Activated CD4-positive, alpha-beta memory T cell treated with anti-CD3 and anti-CD28 coated beads, Interleukin-2, amount 10 ng/mL, durations not matched to agents 7 days and 5 days (primary cell): ENCODE measurements around the gene MBP. TPM values are rescaled to one million over a fixed set of nuclear protein-coding genes. Genes with fewer than 3 reads are reported as not detected.

Experiments
- CTCF ChIA-PET: fragments of 350-600 bp; sonication (Branson Sonifier 250); formaldehyde crosslinking; loops from one replicate; lab custom pipeline; 2021; ENCODE audit warnings: antibody characterized with exemption, inconsistent platforms; lab: Charles Lee
- POLR2A ChIA-PET: fragments of 350-600 bp; sonication (Branson Sonifier 250); formaldehyde crosslinking; loops from one replicate; lab custom pipeline; 2021; ENCODE audit warnings: antibody characterized with exemption; lab: Charles Lee
- DNase-seq: peaks from one replicate; pipeline ENCODE4 v3.0.0-alpha.2; 2020
- H3K27ac Mint-ChIP-seq: one replicate; pipeline ENCODE4 v1.8.0; 2021; ENCODE audit warnings: mild to moderate bottlenecking, mixed read lengths
- H3K27me3 Mint-ChIP-seq: one replicate; pipeline ENCODE4 v1.8.0; 2021; ENCODE audit warnings: mixed read lengths
- H3K36me3 Mint-ChIP-seq: one replicate; pipeline ENCODE4 v1.8.0; 2021; ENCODE audit warnings: low read depth, mixed read lengths
- H3K4me1 Mint-ChIP-seq: one replicate; pipeline ENCODE4 v1.8.0; 2021; ENCODE audit warnings: mixed read lengths
- H3K4me3 Mint-ChIP-seq: one replicate; pipeline ENCODE4 v1.8.0; 2021; ENCODE audit warnings: mild to moderate bottlenecking, mixed read lengths
- H3K9me3 Mint-ChIP-seq: one replicate; pipeline ENCODE4 v1.8.0; 2021; ENCODE audit warnings: mixed read lengths
- total RNA-seq, 2 experiments: library from RNA; stranded (reverse); gene quantifications; one replicate each; pipeline ENCODE4 v1.2.3, GENCODE V29; 2021

Gene MBP
- total RNA-seq, 2 experiments from 2014 or later, result 81.4 to 95.3 TPM

DNA sequence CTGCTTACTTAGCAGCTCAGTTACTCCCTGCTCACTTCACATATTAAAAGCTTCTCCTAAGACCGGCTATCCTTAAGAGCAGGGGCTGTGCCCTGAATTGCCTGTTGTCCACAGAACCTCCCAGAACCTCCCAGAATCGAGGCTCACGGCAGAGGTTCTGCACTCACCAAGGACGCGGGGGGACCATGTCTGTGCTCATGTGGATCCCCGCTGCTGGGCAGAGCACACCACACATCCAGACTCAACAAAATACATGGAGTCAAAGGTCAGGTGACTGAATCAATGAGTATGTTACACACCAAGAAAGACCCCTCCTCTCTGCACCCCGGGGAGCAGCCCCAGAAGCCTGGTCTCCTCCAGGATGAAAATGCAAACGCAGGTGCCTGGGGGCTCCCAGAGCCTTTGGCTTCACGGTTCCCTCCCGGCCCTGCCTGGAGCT lies 149.0 kb downstream of the MBP start:
- peaks cover 6% of the 10 kb centered on the region for H3K4me1 Mint-ChIP-seq
- DNase-seq, result peak; percentile 11
- CTCF ChIA-PET, result interaction anchor here (0.6 to 4.0 kb wide), 20 partner anchors 8 to 248 kb away, joined by 3 to 33 read pairs (median 4); partner anchors contain the start of gene MBP
- no peak overlapping the region for H3K27ac Mint-ChIP-seq
- no peak overlapping the region for H3K4me3 Mint-ChIP-seq
- POLR2A ChIA-PET, result interaction anchor here (1.3 to 1.6 kb wide), 2 partner anchors 12 to 162 kb away, joined by 4 to 5 read pairs; partner anchors contain the start of gene ZNF236
- no peaks in the 10 kb centered on the region for H3K27me3 Mint-ChIP-seq
- H3K36me3 Mint-ChIP-seq, result no peaks in the 10 kb centered on the region
- H3K9me3 Mint-ChIP-seq, result no peaks in the 10 kb centered on the region

DNA sequence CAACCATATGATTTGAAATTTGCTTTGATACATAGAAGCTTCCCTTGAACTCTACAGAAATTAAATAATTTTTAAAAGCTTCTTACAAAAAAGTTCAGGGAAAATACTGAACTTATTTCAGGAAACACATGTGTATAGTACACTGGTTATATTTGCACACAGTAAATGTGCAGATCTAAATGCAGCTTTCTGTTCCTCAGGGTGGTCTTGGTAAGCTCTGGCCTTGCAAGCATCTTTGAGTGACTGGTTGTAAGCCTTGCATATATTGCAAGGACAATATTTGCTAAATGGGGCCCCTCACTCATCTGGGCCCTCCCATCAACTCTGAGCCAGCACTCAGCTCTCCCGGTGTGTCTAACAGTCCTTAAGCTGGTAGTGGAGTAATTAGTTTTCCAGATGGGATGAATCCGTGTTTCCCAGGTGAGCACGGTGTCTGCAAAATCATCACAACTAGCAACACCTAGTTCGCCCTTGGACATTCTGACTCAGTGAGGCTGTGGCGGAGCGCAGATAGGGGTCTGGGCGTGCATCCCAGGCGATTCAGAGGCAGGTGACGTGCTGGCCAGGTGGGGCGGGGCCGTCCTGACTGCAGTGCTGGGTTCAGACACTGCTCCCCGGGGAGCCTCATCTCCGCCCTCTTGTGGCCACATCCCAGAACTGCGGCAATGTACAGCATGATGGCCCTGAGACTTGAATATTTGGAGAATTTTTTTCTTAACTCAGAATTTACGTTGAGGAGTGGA lies 149.6 kb downstream of the MBP start:
- Mint-ChIP-seq H3K27me3 (no peaks in the 10 kb centered on the region), H3K4me3 (no peak overlapping the region), H3K9me3 (no peaks in the 10 kb centered on the region), H3K4me1 (peaks cover 6% of the 10 kb centered on the region), H3K36me3 (no peaks in the 10 kb centered on the region), H3K27ac (no peak overlapping the region)
- CTCF ChIA-PET, result interaction anchor here (0.6 to 4.0 kb wide), 26 partner anchors 11 to 248 kb away, joined by 3 to 33 read pairs (median 4); partner anchors contain the start of gene MBP
- DNase-seq, result peak; percentile 90
- POLR2A ChIA-PET, result interaction anchor here (1.3 to 1.6 kb wide), 2 partner anchors 11 to 161 kb away, joined by 4 to 5 read pairs; partner anchors contain the start of gene ZNF236

DNA sequence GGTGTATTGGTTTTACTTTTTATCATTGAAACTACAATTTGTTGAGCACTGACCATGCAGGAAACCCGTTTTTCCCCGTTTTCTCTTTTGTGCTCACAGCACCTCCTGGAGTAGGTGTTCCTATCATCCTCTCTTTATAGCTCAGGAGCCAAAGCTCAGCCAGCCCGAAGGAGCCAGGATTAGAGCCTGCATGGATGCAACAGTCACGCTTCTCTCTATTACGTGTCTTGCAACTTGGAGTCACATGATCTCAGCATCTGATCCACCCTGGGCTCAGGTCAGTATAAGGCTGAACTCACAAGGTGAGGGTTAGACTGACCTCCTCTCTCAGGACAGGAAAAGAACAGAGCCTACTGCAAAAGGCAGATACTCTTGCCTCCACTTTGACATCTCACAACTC lies 150.5 kb downstream of the MBP start:
- H3K27me3 Mint-ChIP-seq, result no peaks in the 10 kb centered on the region
- no peaks in the 10 kb centered on the region for H3K36me3 Mint-ChIP-seq
- ChIA-PET POLR2A (interaction anchor here (1.3 to 1.6 kb wide), 2 partner anchors 10 to 160 kb away, joined by 4 to 5 read pairs; partner anchors contain the start of gene ZNF236), CTCF (interaction anchor here (0.6 to 4.0 kb wide), 13 partner anchors 10 to 229 kb away, joined by 3 to 33 read pairs (median 6); no protein-coding TSS in a partner anchor)
- H3K4me1 Mint-ChIP-seq, result peaks cover 6% of the 10 kb centered on the region
- no peak overlapping the region for H3K4me3 Mint-ChIP-seq
- H3K27ac Mint-ChIP-seq, result no peak overlapping the region
- no peaks in the 10 kb centered on the region for H3K9me3 Mint-ChIP-seq
- DNase-seq, result peak; percentile 4

DNA sequence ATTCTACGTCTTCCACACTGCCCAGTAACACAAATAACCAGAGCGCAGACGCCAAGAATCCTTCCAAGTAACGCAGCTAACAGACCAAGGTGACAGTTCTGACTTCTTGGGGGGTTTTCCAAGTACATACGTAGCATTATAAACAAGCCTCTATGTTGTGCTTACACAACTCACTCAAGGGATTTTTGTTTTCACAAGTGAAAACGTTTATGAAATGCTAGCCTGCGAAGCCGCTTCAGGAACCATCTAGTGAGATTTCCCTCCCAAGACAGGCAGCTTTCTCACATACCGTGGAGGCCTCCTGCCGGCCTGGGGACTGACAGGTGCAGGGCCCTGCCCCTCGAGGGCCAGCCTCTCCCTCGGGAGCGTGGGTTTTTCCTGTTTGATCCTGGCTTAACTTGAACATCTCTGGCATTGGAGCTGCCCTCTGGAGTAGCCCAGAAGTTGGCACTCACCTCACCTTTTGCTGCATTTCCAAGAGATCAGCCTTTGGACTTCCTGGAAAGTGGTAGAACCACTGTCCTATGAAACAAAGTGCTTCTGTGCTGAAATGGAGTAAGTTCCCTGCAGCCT lies 151.1 kb downstream of the MBP start:
- ChIA-PET POLR2A (no interaction called here), CTCF (interaction anchor here (0.6 to 1.3 kb wide), 3 partner anchors 19 to 80 kb away, joined by 3 read pairs; no protein-coding TSS in a partner anchor)
- no peaks in the 10 kb centered on the region for H3K27me3 Mint-ChIP-seq
- peak; percentile 11 for DNase-seq
- H3K27ac Mint-ChIP-seq, result no peak overlapping the region
- H3K36me3 Mint-ChIP-seq, result no peaks in the 10 kb centered on the region
- peaks cover 6% of the 10 kb centered on the region for H3K4me1 Mint-ChIP-seq
- no peak overlapping the region for H3K4me3 Mint-ChIP-seq
- no peaks in the 10 kb centered on the region for H3K9me3 Mint-ChIP-seq

DNA sequence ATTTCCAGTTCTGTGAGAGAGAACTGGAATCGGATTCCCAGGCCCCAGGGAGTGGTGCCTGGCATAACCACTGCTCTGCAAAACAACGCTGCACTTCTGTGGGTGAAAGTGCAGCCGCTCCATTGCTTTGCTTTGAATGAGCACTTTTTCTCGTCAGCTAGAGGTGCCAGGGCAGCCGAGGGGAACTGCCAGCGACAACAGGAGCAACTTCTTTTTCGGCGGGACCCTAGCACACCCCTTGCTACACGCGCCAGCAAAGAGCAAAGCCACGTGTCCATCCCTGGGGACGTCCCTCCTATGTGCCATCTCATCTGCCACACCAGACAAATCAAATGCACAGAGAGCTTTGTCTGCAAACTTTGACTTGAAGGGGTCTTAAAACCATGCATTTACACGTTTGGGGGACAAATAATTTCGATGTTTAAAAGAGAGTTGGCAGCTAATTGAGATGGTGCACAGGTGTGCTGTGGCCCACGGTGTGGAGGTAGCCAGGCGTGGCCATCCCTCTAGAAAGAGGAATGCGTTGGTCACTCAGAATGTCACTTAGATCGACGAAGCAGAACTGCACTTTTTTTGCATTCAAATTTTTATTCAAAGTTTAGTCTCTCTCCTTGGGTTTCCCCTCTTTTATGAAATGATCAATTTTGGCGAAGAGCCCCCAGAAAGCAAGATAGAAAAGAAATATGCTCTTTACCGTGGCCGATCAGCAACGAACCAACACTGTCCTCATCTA lies 151.8 kb downstream of the MBP start:
- no peak overlapping the region for H3K27ac Mint-ChIP-seq
- CTCF ChIA-PET, result interaction anchor here (0.6 kb wide), 1 partner anchor 58 kb away, joined by 3 read pairs; no protein-coding TSS in a partner anchor
- no peaks in the 10 kb centered on the region for H3K9me3 Mint-ChIP-seq
- DNase-seq, result peak; percentile 10
- POLR2A ChIA-PET, result no interaction called here
- H3K4me1 Mint-ChIP-seq, result peaks cover 6% of the 10 kb centered on the region
- no peaks in the 10 kb centered on the region for H3K27me3 Mint-ChIP-seq
- no peaks in the 10 kb centered on the region for H3K36me3 Mint-ChIP-seq
- no peak overlapping the region for H3K4me3 Mint-ChIP-seq

DNA sequence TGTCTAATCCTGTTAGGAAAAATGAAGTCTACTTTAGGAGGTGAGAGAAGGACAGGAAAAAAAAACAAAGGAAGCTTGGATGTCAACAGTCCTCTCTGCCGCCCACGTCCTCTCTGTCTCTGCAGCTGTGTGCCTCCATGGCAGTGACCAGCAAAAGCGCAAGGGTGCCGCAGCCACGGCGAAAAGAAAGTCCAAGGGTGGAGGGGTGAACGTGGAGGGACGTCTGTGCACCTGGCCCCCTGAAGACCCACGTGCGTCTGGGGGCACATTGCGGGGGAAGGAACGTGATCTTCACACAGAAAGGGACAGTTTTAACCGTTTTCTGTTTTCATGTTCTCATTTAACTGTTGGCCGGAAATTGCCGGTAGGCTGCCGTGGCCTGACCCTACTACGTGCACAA lies 152.7 kb downstream of the MBP start:
- Mint-ChIP-seq H3K36me3 (no peaks in the 10 kb centered on the region), H3K4me3 (no peak overlapping the region), H3K9me3 (no peaks in the 10 kb centered on the region), H3K27me3 (no peaks in the 10 kb centered on the region), H3K27ac (no peak overlapping the region), H3K4me1 (peaks cover 6% of the 10 kb centered on the region)
- ChIA-PET POLR2A (no interaction called here), CTCF (no interaction called here)
- DNase-seq, result peak; percentile 10

DNA sequence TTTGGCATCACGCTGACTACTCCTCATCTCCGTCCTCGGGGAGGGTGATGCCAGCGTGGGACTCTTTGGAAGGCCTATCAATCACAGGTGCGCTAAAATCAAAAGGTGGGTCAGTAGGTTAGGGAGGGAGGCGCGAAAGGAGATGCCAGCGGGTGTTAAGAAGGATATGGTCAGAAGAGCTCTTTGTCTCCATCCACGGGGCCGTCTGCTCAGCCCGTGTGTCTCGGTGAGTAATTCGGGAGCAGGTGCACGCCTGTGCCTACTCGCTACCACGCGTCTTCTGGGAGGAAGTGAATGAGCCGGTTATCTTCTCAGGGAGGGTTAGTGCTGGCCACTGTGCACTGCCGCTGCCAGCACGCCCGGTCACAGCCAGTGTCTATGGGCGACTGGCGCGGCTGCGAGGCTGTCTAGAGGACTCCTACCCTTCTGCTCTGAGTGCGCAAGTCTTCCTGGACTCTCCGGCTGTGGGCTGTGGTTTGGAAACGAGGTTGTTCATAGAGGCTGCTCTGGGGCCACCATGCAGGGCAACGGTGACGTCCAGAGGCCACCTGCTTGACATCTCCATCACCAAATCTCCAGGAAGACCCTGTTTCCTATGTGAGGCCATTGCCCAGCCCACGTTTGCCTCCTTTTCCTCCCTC lies 153.4 kb downstream of the MBP start:
- Mint-ChIP-seq H3K4me1 (peaks cover 6% of the 10 kb centered on the region), H3K27ac (no peak overlapping the region), H3K4me3 (no peak overlapping the region), H3K27me3 (no peaks in the 10 kb centered on the region), H3K9me3 (no peaks in the 10 kb centered on the region), H3K36me3 (no peaks in the 10 kb centered on the region)
- DNase-seq, result peak; percentile 13
- ChIA-PET CTCF (no interaction called here), POLR2A (no interaction called here)

DNA sequence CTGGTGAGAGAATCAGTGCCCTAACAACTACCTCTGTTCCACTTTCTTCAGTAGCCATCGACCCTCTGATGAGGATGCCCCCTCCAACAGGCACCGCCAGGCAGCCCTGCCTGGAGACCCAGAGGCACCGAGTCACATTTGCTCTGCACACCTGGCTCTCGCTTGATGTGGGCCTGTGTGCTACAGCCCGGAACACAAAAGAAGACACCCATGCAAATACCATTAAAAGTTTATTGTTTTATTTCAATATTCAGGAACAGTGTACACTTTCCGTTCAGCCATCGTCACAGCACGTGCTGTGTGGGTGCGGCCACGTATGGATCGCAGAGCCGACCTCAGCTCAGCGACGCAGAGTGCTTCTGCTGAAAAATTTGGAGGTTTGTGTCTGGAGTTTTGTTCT lies 154.0 kb downstream of the MBP start:
- Mint-ChIP-seq H3K27ac (no peak overlapping the region), H3K36me3 (no peaks in the 10 kb centered on the region), H3K9me3 (no peaks in the 10 kb centered on the region), H3K4me1 (peaks cover 6% of the 10 kb centered on the region), H3K4me3 (no peak overlapping the region), H3K27me3 (no peaks in the 10 kb centered on the region)
- CTCF ChIA-PET, result no interaction called here
- peak; percentile 11 for DNase-seq
- POLR2A ChIA-PET, result no interaction called here

DNA sequence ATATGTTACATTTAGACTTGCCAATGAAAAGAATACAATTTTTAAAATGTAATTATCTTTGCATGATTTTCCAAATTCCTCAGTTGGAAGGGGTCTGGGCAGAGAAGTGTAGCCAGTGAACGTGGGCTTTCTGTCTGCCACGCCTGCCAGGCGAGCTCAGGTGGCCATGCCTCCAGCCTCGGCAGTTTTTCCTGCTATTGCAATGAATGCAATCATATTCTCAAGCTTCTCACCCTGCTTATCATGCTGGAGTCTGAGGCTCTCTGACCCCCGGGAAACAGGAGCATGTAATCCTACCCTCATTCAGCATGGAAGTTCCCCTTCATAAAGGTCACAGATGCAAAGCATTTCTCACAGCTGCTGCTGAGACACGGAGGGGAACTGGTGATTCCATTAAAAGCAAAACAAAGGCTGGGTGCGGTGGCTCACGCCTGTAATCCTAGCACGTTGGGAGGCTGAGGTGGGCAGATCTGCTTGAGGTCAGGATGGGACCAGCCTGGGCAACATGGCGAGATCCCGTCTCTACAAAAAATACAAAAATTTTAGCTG lies 154.8 kb downstream of the MBP start:
- DNase-seq, result peak; percentile 9
- Mint-ChIP-seq H3K9me3 (no peaks in the 10 kb centered on the region), H3K27me3 (no peaks in the 10 kb centered on the region), H3K4me3 (no peak overlapping the region), H3K27ac (no peak overlapping the region), H3K36me3 (no peaks in the 10 kb centered on the region), H3K4me1 (no peaks in the 10 kb centered on the region)
- ChIA-PET CTCF (interaction anchor here (0.9 to 1.2 kb wide), 2 partner anchors 11 to 22 kb away, joined by 3 read pairs; no protein-coding TSS in a partner anchor), POLR2A (no interaction called here)

DNA sequence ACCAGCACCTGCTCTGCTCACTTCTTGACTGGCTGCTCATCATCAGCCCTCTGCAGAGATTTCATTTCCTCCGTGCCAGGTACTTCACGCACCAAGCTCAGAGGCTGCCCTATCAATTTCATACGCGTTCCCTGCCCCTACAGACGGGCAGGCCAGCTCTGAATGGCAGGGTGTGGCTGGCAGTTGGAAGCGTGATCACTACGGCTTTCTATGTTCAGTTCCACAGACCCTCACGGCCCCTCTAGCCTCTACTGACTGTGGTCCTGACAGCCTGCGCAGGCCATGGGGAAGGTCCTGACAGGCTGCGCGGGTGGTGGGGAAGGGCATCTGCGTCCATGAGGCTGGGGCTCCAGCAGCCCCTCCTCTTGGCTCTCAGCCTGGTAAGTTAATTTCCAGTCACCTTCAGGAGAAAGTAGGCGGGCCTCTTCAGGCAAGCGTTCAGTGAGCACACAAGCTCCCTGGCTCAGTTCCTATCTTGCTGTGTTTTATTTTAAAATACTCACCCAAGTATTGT lies 155.4 kb downstream of the MBP start:
- POLR2A ChIA-PET, result no interaction called here
- CTCF ChIA-PET, result interaction anchor here (0.9 to 1.2 kb wide), 2 partner anchors 12 to 23 kb away, joined by 3 read pairs; no protein-coding TSS in a partner anchor
- no peaks in the 10 kb centered on the region for H3K36me3 Mint-ChIP-seq
- H3K4me1 Mint-ChIP-seq, result no peaks in the 10 kb centered on the region
- peak; percentile 14 for DNase-seq
- no peaks in the 10 kb centered on the region for H3K27me3 Mint-ChIP-seq
- no peak overlapping the region for H3K4me3 Mint-ChIP-seq
- no peaks in the 10 kb centered on the region for H3K9me3 Mint-ChIP-seq
- no peak overlapping the region for H3K27ac Mint-ChIP-seq

DNA sequence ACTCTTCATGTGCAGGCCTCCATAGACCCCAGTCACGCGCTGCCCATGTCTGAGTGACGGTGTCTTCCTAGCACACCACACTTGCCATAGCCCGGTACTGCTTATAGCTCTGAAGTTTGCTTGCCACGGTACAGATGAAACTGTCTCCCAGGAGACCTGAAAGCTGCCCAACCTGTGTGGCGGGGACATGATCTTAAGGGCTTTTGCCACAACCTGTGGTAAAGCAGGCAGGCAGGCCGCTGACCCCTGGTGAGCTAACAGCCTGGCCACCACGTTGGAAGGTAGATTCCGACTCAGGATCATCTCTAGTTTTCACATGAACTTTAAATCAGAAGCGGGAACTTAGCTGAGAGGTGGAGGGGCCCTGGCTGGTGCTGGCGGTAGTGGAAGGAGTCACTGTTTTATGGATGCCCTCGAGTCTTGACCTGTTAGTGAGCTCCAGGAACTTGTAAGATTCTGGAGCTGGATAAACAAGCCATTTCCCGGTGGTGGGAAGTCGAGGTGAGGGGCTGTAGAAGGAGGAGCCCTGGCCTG lies 156.9 kb downstream of the MBP start:
- Mint-ChIP-seq H3K4me1 (no peaks in the 10 kb centered on the region), H3K9me3 (no peaks in the 10 kb centered on the region), H3K27me3 (no peaks in the 10 kb centered on the region), H3K27ac (no peak overlapping the region), H3K36me3 (no peaks in the 10 kb centered on the region), H3K4me3 (no peak overlapping the region)
- DNase-seq, result peak; percentile 9
- ChIA-PET POLR2A (no interaction called here), CTCF (interaction anchor here (1.5 kb wide), 1 partner anchor 9 kb away, joined by 8 read pairs; no protein-coding TSS in a partner anchor)

DNA sequence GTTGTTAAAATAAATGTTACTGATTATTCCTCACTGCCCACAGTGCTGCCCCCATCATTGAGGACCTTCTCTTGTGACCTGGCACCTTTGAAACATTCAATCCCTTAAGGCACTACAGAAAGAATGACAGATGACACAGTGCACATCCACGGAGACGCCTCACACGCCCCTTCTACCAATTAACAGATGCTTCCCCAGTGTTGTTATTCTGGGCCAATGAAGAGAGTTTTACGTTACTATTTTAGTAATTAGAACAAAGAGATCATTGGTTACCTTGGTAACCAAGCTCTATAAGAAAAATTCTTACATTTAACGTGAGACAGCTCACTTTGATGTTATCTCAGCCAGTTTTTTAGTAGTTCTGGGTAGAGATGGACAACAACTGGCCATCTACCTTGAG lies 158.2 kb downstream of the MBP start:
- POLR2A ChIA-PET, result no interaction called here
- DNase-seq, result no peak
- Mint-ChIP-seq H3K9me3 (no peaks in the 10 kb centered on the region), H3K27ac (no peak overlapping the region), H3K27me3 (no peaks in the 10 kb centered on the region), H3K4me1 (no peaks in the 10 kb centered on the region), H3K36me3 (no peaks in the 10 kb centered on the region), H3K4me3 (no peak overlapping the region)
- CTCF ChIA-PET, result interaction anchor here (1.0 kb wide), 1 partner anchor 172 kb away, joined by 3 read pairs; no protein-coding TSS in a partner anchor
